Stimulated activated CD4-positive, alpha-beta T cell treated with anti-CD3 and anti-CD28 coated beads, Interleukin-4, amount 100 ng/mL, for 4 hours (primary cell): ENCODE measurements around the gene HSP90AB1.

Experiments used
- DNase-seq, 2 experiments: peaks; one replicate each; pipeline ENCODE4 v3.0.0-alpha.2; 2020

The HSP90AB1 gene

DNA sequence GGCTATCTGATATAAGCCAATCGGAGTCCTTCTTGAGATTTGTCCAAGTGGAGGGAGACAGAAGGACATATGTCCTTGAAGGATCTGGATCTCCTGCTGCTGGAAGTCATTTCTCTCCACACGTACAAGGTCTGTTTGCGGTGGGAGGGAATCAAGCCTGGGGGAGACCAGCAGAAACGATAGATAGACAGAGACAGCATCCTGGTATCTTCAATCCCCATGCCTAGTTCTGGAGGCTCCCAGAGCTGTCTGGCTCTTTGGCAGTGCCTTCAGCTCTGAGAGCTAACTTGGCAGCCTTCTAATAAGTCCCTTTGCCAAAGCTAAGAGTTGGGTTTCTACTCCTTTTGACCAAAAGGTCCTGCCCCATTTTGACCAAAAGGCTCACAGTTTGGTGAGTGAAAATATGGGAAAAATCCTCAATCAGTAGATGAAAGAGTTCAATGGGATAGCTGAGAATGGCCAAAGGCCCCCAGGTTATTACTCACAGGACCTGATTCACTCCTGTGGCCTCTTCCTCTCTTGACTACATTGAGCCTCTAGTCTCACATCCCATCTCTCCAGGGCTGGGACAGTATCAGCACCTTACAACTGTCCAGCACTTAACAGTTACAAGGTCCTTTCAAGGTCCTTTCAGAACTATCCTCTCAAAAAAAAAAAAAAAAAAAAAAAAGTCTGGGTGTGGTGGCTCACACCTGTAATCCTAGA lies 45.9 kb downstream of the HSP90AB1 start:
- no peak for DNase-seq

DNA sequence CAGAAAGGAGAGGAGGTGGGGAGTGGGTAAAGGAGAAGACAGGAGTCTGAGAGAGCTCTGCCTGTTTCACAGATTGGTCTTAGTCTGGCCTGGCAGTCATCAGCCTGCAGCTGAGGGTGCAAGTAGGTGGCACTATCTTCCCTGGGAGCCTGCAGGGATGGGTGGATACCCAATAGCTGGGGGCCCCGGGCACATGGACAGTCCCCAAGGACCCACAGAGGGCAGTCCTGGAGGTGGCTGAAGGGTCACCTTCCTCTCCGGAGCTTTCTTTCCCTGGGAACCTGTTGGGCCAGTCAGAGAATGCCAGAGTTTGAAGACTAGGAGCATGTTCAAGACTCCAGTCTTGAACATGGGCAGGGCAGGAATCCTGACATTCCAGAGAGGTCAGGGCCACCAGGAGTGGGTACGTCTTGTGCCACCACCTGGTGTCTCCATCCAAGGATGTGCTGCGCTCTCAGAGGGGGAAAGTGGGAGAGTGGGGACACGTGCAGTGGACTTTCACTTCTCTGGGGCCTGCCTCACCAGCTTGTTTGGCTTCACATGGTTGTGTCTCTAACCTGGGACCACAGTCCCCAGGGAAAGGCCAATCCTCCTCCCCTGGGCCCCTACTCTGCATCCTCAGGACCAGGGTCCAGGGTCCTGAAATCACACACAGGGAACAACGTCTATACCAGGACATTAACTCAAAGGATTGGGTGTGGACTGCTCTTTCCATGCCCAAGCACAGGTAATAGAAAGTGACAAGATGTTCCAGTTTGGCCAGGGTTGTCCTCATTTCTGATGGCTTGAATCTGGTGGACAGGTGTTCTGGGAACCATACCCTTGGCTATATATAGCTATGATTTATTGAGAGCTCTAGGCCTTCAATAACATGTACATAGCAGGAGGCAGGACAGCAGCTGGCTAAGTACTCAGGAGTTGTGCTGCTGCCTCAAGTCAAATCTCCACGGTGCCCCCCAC lies 48.2 kb downstream of the HSP90AB1 start:
- no peak for DNase-seq

DNA sequence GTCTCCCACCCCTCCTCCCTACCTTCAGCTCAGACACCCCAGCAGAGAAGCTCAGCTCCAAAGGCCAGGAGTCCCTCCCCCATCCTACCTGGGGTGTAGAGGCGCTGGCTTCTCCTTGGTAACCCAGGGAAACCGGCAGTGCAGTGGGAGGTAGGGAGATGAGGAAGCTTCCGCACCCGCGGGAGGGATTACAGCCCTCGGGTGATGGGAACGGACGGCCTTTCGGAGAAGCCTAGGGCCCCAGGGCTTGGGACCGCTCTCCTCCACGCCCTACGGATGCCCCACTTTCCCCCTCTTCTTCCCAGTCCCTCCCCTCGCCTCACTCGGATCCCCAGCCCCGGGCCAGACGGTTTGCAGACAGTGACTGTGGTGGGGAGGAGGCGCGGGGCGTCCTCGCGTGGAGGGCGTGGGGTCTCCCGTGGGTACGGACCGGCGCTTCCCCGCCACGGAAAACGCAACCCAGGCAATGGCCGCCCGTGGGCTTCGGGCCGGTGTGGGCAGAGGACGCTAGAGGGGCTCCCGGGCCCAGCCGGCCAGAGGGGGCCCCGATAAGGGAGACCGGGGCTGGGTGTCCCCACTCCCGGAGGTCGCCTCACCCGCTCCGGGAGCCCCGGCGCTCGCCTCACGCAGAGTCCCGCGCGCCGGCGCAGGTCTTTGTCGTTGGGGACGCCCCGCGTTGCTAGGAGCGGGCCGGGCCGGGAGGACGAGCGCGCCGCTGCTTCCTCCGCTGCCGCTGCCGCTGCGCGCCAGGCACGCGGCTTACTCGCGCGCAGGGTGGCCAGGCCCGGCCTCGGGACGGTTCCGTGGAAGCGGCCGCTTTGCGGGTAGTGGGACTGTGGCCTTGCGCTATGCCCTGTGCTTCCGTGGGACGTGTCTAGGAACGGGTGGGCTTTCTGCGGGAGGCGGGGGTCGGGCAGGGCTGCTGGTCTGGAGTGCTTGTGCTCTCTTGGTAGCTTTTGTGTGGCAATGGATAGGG lies 50.5 kb downstream of the HSP90AB1 start:
- DNase-seq: peak; percentile 33 to 60

DNA sequence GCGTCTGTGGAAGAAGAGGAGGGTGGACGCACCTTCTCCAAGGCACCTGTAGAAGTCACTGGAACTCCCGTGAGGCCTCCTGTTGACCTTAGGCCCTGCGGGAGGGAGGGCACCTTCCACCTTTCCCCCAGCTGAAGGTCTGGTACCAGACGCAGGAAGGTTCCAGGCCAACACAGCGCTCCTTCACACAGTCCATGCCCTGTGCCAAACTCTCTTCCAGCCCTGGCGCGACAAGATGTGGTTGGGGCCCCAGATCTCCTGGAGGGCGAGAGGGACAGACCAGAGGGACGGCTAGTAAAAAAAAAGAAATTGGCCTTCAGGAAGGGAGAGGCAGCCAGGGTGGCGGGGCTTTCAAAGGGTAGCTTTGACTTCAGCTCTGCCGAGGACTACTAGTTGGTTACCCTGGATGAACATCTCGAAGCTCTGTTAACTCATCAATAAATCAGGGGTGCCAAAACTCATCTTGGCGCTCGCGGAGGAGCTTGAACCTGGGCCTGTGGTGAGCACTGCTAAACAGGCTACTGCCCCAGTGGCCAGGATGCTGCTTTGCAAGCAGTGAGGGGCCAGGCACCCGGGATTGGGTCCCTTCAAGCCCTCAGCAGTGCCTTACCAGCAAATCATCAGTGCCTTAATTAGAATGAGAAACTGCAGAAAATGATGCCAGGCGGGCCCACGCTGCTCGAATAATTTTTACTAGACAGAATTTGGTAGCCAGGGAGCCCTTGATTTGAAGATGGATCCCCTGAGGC lies 51.3 kb downstream of the HSP90AB1 start:
- DNase-seq: no peak

DNA sequence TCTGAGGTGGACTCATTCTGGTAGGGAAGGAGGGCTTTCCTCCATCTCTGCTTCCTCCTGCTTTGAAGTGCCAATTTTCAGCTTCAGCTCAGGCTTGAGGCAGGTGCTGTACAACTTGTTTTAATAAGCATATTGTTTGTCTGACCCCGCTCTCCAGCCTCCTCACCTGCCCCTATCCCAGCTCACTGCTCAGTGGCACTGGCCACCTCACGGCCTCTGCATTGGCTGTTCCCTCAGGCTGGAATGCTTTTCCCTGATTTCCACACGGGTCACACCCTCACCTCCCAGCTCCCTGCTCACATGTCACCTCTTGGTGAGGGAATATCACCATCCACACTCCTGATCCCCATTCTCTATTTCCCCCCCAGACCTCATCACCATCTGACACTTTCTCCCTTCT lies 52.0 kb downstream of the HSP90AB1 start:
- no peak for DNase-seq

DNA sequence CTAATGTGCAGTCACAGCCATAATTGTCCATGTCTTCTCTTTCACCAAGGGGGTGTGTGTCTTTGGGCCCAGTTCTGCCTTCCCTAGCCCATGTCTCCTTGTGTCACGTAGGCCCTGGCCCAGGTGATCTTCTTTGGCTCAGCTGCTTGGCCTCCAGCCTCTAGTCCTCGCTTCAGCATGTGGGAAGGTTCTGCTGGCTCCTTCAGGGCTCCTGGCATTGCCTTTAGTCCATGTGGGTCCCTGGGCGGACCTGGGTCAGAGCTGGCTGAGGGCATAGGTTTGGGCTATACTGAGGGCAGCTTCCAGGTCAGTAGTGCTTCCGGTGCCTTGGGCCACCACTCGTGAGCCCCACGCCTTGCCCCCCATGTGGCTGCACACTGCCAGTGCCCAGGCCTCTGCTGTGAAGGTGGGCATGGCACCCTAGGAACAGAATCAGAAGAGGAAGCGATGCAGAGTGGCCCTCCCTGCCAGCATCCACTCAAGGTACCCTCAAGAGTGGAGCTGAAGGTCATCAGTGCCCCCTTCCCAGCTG lies 53.5 kb downstream of the HSP90AB1 start:
- DNase-seq: no peak

DNA sequence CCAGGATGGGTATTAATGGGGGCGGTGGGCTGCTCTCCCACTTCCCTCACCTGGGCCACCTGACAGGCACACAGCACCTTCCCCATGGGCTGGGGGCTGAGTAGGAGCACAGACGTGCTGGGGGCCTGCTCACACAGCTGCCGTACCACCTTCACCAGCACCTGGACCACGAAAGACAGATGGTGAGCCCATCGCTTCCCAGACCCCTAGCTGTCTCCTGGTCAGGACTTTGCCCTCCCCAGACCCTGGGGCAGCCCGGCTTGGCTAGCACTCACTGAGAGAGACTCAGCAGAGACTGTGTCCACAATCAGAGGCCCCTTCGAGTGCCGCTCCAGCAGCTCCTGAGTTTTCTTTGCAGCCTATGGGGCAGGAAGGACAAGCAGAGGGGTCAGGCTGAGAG lies 54.2 kb downstream of the HSP90AB1 start:
- DNase-seq: no peak

DNA sequence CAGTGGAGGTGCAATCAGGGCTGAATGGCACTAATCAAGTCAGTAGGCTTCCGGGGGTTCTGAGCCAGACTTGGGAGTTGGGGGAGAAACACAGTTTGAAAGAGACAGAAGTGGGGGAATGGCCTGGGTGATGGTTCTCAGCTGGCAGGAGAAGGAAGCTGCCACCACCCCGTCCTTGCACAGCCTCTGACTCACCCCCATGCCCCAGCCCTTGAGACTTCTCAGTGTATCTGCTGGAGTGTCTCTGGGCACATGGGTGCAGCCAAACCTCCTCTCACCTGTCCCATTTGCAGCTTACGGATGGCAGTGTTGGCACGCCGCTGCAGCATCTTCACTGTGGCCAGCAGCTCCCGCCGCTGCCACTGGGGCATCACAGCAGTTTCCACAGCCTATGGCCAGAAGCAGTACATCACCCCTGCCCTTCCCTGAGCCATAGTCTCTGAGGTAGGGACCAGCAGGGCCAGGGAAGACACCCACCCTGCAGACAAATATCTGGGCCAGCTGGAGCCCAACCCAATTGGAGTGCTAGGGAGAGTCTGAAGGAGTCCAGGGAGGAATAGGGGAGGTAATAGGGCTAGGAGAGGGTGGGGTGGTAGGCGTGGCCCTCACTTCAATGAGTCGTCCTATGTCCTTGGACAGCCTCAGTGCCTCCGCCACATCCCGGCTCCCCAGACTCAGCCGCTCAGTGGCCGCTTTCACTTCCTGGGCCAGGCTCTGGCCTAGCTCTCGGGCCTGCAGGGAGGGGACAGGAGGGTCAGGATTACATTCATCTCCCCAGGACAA lies 55.1 kb downstream of the HSP90AB1 start:
- no peak for DNase-seq

DNA sequence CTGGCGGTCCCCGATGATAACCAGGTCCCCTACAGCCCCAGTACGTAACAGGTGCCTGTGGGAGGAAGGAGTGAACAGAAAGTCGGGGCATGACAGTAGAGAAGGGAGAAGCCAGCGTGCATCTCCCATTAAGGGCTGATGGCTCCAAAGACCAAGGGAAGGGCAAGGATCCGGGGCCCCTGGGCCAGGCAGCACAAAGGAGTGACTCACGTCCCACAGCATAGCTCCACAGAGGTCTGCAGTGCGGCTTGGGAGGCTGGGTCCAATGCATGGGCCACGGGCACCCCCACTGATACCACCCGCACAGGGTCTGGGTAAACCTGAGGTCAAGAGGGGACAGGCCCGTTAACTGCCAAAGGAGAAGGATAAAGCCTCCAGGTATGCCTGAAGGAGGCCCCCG lies 56.0 kb downstream of the HSP90AB1 start:
- DNase-seq: no peak
